K562 (cell line): ENCODE measurements around the gene TBC1D2B. TPM values are rescaled to one million over a fixed set of nuclear protein-coding genes. Genes with fewer than 3 reads are reported as not detected.

Experiments
- NCOA2 ChIP-seq, 2 experiments: fragments of 450-650 bp; IDR thresholded peaks; 2 replicates each; pipeline ENCODE4 v1.6.1; 2018; ENCODE audit warnings: mild to moderate bottlenecking in 2 of 2, moderate library complexity in 1 of 2; ENCODE audit not compliant: partially characterized antibody in 2 of 2
- TSHZ1 ChIP-seq: fragments of 250-450 bp; sonication (Bioruptor Pico); IDR thresholded peaks from 2 replicates; pipeline ENCODE4 v1.4.0; 2020; ENCODE audit warnings: mild to moderate bottlenecking, moderate library complexity
- ZNF445 ChIP-seq: fragments of 250-450 bp; sonication (Bioruptor Pico); IDR thresholded peaks from 2 replicates; pipeline ENCODE4 v1.4.0; 2020; ENCODE audit warnings: low read depth, mild to moderate bottlenecking, moderate library complexity
- polyA plus RNA-seq, 8 experiments: library from polyadenylated mRNA; depleted of rRNA in 4 of 8; stranded (reverse) in 5 of 8; unstranded in 3 of 8; fragments of >200 nt; fragmentation: Nextera tagmentation in 2 of 8; fragmentation: Illumina TruSeq in 1 of 8; extraction: Ambion mirVana in 2 of 8; extraction: Trizol in 1 of 8; gene quantifications; 2 replicates each; pipeline versions ENCODE4 v1.2.1 to v1.2.3, GENCODE V29; 2011 to 2014; ENCODE audit warnings: inconsistent platforms in 1 of 8, missing spikeins in 1 of 8
- total RNA-seq, 7 experiments: library from RNA; depleted of rRNA in 6 of 7; stranded (reverse); fragments of >200 nt in 6 of 7; fragmentation: Illumina TruSeq in 2 of 7; extraction: Trizol in 2 of 7; gene quantifications; 2 replicates each; pipeline versions ENCODE4 v1.2.1 to v1.2.3, GENCODE V29; 2011 to 2021; ENCODE audit warnings: low replicate concordance in 1 of 7
- TF ChIP-seq, protein P1 (sequence below): fragments of 250-450 bp; sonication (Bioruptor Pico); IDR thresholded peaks from 2 replicates; pipeline ENCODE4 v1.8.0; 2021; ENCODE audit warnings: mild to moderate bottlenecking, moderate library complexity
- TF ChIP-seq, protein P2 (sequence below): sonication (generic); formaldehyde crosslinking; IDR thresholded peaks from 2 replicates; pipeline ENCODE4 v1.8.1; 2023; ENCODE audit warnings: mild to moderate bottlenecking, missing genetic modification reagents
- TF ChIP-seq, protein P3 (sequence below): fragments of 450-650 bp; IDR thresholded peaks from 2 replicates; pipeline ENCODE4 v1.7.1; 2018; ENCODE audit warnings: mild to moderate bottlenecking, low read depth; ENCODE audit not compliant: partially characterized antibody

TBC1D2B gene
- total and polyA plus RNA-seq, 9 of the 15 experiments (the other 6 are each of a cell fraction or from before 2014, with no cell fraction given), result 0.15 to 16.3 (median 8.9) TPM

DNA sequence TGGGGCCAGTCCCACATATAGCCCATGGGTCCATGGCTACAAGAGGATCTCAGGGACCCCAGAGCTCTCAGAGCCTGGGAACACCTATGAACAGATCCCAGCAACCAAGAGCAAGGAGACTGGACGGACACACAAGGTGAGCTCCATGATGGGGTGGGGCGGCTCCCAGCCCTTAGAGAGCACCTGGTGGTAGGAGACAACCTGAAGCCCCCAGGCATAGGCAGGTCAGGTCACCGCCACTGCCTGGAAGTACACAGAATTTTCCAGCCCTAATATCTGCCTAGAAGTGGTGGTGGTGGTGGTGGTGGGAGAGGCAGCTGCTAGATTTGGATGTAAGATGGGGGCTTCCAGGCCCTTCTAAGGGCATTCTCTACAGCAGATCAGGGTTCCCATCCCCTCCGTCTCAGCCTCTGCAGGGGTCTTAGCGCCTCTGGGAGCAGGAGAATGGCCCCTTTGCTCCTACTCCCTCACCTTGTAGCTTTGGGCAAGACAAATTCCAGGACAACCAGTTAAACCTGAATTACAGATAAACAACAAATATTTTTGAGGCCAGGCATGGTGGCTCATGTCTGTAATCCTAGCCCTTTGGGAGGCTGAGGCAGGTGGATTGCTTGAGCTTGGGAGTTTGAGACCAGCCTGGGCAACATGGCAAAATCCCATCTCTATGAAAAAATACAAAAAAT, 24.1 kb upstream of the TBC1D2B start (continued):
- no peak for TF ChIP-seq TSHZ1 (CRISPR knock-in tag)
- no peak for TF ChIP-seq ZNF445 (CRISPR knock-in tag)
- TF ChIP-seq NCOA2 (IDR thresholded peaks at IDR 0.05; ENCODE audit: partially characterized antibody in 2 of 2), result no peak
- TF ChIP-seq, protein P1, sequence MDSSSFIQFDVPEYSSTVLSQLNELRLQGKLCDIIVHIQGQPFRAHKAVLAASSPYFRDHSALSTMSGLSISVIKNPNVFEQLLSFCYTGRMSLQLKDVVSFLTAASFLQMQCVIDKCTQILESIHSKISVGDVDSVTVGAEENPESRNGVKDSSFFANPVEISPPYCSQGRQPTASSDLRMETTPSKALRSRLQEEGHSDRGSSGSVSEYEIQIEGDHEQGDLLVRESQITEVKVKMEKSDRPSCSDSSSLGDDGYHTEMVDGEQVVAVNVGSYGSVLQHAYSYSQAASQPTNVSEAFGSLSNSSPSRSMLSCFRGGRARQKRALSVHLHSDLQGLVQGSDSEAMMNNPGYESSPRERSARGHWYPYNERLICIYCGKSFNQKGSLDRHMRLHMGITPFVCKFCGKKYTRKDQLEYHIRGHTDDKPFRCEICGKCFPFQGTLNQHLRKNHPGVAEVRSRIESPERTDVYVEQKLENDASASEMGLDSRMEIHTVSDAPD (CRISPR knock-in tag), result no peak
- TF ChIP-seq, protein P2, sequence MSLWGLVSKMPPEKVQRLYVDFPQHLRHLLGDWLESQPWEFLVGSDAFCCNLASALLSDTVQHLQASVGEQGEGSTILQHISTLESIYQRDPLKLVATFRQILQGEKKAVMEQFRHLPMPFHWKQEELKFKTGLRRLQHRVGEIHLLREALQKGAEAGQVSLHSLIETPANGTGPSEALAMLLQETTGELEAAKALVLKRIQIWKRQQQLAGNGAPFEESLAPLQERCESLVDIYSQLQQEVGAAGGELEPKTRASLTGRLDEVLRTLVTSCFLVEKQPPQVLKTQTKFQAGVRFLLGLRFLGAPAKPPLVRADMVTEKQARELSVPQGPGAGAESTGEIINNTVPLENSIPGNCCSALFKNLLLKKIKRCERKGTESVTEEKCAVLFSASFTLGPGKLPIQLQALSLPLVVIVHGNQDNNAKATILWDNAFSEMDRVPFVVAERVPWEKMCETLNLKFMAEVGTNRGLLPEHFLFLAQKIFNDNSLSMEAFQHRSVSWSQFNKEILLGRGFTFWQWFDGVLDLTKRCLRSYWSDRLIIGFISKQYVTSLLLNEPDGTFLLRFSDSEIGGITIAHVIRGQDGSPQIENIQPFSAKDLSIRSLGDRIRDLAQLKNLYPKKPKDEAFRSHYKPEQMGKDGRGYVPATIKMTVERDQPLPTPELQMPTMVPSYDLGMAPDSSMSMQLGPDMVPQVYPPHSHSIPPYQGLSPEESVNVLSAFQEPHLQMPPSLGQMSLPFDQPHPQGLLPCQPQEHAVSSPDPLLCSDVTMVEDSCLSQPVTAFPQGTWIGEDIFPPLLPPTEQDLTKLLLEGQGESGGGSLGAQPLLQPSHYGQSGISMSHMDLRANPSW, result no peak
- TF ChIP-seq, protein P3, sequence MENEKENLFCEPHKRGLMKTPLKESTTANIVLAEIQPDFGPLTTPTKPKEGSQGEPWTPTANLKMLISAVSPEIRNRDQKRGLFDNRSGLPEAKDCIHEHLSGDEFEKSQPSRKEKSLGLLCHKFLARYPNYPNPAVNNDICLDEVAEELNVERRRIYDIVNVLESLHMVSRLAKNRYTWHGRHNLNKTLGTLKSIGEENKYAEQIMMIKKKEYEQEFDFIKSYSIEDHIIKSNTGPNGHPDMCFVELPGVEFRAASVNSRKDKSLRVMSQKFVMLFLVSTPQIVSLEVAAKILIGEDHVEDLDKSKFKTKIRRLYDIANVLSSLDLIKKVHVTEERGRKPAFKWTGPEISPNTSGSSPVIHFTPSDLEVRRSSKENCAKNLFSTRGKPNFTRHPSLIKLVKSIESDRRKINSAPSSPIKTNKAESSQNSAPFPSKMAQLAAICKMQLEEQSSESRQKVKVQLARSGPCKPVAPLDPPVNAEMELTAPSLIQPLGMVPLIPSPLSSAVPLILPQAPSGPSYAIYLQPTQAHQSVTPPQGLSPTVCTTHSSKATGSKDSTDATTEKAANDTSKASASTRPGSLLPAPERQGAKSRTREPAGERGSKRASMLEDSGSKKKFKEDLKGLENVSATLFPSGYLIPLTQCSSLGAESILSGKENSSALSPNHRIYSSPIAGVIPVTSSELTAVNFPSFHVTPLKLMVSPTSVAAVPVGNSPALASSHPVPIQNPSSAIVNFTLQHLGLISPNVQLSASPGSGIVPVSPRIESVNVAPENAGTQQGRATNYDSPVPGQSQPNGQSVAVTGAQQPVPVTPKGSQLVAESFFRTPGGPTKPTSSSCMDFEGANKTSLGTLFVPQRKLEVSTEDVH, result no peak
